Measurements from ENCODE around the gene PPM1B.
"Not testable (repeated sequence)": the region's sequence is repeated elsewhere in the genome, so short reads cannot be mapped to it uniquely, and the experiment has no call there.

The PPM1B gene

DNA sequence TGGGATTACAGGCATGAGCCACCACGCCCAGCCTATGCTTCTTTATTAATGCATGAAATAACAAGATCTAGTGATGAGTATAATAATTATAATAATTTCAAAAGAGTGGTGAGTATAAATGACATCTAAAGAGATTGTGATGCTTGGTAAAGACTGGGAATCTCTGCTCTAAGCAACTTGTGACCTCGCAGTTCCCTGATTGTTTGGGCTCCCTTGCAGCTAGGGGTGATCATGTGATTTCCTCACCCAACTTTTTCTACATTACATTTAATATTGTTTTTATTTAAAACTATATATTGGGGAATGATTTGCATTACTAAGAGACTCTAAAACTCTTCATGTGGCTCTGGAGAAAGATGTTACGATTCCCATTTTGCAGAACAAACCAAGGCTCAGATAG is 4.1 kb upstream of the PPM1B start:
- DNase-seq = no peak

DNA sequence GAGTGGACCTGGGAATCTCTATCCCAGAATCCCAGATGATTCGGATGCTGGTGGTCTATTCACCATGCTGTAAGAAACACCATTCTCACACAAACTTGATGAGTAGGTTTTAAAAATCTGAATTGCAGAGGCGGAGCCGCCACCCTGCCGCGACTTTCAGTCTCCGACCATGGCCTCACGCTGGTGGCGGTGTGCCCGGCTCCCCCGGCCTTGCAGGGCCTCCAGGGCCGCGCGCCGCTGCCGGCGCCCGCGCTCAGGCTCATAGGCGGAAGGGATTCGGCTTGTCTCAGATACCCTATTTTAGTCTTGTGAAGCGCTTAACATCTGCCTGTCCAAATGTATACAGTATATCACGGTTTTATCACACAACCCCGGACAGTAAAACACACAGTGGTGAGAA is 2.6 kb upstream of the PPM1B start:
- DNase-seq = no peak

DNA sequence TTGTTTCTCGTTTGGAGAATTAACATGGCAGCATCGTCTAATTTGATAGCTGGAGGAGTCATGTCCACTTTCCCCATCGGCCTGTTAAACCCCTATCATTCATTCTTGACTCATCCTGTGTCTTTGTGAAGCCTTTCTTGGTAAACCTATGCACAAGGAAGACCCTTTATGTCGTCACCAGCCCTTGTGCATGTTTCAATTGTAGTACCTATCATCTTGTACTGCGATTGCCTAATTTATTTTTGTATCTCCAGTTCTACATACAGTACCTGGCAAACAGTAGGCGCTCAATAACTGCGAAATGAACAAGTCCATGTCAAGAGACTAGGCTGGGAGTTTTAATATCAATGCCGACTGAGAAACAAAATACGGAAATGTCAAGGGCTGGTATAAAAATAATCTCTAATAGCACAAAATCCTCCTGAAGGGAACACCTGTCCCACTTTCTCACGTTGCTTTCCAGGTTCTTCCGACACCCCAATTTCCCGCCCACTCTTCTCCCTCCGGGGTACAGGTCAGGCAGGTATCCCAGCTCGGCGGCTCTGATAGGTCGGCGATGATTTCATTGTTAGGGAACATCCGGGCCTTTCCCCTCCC is 1.3 kb upstream of the PPM1B start:
- DNase-seq = no peak

DNA sequence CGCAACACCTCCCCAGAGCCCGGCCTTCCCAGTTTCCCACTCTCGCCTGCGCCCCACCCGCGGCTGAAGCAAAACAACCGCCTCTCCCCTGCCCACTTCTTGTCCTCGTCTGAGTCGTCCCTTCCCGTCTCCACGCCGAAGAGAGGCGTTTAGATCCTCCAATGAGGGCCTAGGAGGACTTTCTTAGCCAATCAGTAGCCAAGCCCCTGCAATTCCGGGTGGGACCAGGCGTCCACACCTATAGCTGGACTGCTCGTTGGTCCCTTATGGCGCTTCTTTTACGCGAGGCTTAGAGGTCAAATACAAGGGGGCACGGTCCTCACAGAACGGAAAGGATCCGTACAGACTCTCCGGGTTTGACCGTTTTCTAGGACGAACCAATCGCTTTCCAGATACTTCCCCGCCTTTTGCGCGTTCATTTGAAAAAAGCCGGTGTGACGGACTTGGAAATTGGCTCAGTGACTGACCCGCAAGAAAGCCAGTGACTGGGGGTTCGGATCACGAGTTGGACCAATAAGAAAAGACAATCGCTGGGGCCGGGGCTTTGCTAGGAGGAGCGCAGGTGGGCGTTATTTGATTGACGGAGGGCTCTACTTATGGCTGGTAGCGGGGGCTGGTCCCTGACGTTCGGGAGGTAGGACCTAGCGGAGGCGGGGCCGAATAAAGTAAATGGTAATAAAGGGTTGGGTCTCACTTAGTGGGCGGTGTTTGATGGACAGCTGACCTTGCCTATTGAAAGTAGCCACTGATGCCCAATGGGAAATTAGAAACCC is 581 bp upstream of the PPM1B start:
- peak; percentile 98 for DNase-seq

GRCh38 chr2:44169155-44169898 is 652 bp downstream of the PPM1B start:
- DNase-seq = no peak

GRCh38 chr2:44170311-44170717 is 1.6 kb downstream of the PPM1B start:
- DNase-seq = no peak

GRCh38 chr2:44171018-44171417 is 2.3 kb downstream of the PPM1B start:
- no peak for DNase-seq

DNA sequence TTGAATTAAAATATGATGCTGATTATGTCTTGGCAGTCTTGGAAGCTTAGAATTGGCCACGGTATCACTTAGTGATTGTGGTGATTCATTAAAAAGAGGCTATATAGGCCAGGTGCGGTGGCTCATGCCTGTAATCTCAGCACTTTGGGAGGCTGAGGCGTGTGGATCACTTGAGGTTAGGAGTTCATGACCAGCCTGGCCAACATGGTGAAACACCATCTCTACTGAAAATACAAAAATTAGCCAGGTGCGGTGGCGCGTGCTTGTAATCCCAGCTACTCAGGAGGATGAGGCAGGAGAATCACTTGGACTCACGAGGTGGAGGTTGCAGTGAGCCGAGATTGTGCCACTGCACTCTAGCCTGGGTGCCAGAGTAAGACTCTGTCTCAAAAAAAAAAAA is 2.8 kb downstream of the PPM1B start:
- DNase-seq = not testable (repeated sequence)

GRCh38 chr2:44172576-44172975 is 3.9 kb downstream of the PPM1B start:
- no peak for DNase-seq

- no peak for DNase-seq
Observed at GRCh38 chr2:44178950-44179349, 10.3 kb downstream of the PPM1B start.

DNA sequence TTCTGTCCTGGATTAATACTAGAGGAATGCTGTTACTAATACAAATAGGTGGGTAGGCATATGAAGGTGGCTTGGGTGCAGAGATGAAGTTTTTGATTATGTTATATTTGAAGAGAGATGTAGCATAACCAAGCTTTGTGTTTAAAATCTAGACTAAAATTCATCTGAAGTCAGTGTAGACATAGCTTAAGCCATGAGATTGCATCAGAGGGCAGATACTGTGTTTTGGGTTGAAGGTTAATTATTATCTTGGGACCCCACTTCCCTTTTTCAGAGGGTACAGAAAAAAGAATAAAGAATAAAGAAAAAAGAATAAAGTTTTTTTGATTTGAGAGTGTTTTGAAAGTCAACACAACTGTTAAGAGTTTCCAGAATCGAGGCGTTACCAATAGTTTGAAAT is 13.0 kb downstream of the PPM1B start:
- DNase-seq = no peak

DNA sequence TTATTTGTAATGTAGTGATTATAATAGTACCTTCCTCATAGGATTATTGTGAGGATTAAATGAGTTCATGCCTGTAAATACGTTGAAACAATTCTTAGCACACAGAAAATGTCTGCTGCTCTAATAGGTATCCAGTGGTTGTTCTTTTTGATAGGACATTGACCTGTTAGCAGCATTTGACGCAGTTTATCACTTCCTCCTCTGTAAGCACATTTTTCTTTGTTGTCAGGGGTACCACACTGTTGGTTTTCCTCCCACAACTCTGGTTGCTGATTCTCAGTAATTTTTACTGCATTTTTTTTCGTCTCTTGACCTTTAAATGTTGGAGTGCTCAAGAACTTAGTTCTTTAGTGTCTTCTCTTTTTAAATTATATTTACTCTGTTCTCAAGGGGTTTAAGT is 15.4 kb downstream of the PPM1B start:
- no peak for DNase-seq

DNA sequence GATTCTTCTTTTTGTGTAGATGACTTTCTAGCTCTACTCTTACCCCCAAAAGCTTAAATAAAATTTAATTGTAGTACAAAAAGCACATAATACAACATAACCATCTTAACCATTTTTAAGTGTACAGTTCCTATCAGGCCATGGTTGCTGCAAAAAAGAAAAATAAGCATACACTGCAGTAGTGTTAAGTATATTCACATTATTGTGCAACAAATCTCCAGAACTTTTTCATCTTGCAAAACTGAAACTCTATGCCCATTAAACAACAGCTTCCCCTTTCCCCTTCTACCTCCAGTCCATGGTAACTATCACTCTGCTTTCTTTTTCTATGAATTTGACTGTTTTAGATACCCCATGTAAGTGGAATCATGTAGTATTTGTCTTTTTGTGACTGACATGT is 18.1 kb downstream of the PPM1B start:
- DNase-seq = no peak

DNA sequence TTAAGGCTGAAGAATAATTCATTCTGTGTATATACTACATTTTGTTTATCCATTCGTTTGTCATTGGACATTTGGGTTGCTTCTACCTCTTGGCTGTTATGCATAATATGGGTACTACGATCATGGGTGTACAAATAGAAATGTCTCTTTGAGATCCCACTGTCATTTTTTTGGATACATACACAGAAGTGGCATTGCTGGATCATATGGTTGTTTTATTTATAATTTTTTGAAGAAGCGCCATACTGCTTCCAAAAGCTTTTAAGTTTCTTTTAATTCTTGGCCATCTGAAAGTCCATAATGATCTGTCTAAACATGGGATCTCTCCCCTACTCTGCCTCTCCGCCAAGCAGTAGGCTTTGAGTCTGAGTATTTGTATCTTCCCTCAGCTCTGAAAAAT is 18.6 kb downstream of the PPM1B start:
- DNase-seq = no peak

DNA sequence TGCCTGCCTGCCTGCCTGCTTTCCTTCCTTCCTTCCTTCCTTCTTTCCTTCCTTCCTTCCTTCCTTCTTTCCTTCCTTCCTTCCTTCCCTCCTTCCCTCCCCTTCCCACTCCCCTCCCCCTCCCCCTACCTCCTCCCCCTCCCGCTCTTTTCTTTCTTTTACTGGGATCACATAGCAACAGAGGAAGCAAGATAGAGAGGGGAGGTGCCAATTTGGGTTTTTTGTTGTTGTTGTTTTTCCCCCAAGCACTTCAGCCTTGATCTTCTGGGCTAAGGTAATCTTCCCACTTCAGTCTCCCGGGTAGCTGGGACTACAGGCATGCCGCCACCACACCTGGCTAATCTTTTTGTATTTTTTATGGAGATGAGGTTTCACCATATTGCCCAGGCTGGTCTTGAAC is 20.0 kb downstream of the PPM1B start:
- DNase-seq = no peak

DNA sequence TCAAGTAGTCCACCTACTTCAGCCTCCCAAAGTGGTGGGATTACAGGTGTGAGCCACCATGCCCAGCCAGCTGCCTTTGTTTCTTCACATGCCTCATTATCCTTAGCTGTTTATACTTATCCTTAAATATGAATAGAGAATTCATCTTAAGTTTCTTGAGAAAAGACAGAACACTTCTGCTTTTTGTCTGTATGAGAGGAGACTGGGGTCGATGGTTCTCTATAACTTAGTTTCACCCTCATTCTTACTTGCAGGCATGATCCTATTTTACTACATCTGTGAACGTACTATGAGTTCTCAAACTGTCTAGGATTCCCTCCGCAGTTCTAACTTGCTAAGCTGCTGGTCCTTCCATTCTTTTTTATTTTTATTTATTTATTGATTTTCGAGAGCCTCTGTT is 20.4 kb downstream of the PPM1B start:
- DNase-seq = no peak

- DNase-seq = no peak
Observed at GRCh38 chr2:44190526-44190925, 21.9 kb downstream of the PPM1B start.

GRCh38 chr2:44191739-44192138 is 23.1 kb downstream of the PPM1B start:
- no peak for DNase-seq

DNA sequence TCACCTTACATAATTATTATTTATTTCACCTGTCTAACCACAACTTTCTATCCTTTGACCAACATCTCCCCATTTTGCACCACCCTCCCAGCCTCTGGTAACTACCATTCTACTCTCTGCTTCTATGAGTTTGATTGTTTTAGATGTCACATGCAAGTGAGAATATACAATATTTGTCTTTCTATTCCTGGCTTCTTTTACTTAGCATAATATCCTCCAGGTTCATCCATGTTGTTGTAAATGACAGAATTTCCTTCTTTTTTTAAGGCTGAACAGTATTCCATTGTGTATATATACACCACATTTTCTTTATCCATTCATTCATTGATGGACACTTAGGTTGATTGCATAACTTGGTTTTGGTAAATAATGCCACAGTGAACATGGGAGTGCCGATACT is 24.0 kb downstream of the PPM1B start:
- no peak for DNase-seq

GRCh38 chr2:44195714-44196113 is 27.0 kb downstream of the PPM1B start:
- DNase-seq = no peak

DNA sequence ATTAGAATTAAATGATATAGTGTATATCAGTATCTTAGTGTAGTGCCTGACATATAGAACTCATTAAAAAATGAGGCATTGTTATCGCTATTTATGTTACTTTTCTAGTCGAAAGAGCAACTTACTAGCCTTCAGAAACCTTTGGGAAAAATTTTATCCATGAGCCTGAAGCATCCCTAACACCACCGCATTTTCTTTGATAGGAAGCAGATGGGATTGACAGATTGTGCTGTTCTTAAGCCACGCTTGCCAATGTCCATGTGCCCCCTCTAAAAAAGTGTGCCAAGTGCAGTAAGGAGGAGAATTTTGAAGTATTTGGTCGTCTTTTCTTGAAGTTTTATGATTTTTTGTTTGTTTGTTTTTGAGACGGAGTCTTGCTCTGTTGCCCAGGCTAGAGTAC is 29.1 kb downstream of the PPM1B start:
- DNase-seq = no peak

DNA sequence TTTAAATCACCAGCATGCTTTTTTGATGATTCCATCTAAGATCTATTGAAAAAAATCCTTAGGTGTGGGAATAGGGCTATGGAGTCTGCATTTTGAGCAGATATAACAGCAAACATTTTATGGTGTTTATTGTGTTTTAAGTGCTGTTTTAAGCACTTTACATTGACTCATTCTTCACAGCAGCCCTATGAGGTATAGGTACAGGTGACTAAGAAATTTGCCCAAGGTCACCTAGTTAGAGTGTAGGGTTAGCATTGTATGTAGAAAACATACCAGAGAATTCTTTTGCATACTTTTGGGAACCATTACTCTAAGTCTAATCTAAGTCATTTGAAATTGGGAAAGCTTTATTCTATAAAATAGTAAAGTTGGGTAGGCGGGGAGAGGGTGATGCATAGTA is 31.3 kb downstream of the PPM1B start:
- DNase-seq = no peak

DNA sequence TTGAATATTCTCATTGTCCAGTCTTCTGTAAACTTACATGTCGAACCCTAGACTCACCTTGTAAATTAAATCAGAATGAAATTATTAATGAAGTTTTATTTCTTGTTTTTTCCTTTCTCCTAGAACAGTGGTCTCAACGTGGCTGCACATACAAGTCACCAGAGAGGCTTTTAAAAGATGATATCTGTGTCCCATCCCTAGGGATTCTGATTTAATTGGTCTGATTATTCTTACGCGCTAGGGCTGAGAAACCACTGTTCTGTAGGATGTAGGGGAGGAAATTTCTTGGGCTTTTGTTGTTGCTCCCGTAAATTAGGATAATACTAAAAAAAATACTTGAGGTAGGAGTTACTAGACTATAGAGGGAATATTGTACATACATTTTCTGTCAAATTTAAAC is 32.1 kb downstream of the PPM1B start:
- no peak for DNase-seq

DNA sequence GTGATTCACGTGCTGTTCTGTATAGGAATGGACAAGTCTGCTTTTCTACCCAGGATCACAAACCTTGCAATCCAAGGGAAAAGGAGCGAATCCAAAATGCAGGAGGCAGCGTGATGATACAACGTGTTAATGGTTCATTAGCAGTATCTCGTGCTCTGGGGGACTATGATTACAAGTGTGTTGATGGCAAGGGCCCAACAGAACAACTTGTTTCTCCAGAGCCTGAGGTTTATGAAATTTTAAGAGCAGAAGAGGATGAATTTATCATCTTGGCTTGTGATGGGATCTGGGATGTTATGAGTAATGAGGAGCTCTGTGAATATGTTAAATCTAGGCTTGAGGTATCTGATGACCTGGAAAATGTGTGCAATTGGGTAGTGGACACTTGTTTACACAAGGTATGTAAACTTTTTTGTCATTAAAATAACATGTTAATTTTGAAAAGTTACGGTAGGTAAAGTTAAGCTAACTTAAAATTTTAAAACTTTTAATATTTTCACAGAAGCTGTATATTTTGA is 33.0 kb downstream of the PPM1B start:
- DNase-seq = no peak
